ENCODE data around the gene VIPR1.

Gene VIPR1

DNA sequence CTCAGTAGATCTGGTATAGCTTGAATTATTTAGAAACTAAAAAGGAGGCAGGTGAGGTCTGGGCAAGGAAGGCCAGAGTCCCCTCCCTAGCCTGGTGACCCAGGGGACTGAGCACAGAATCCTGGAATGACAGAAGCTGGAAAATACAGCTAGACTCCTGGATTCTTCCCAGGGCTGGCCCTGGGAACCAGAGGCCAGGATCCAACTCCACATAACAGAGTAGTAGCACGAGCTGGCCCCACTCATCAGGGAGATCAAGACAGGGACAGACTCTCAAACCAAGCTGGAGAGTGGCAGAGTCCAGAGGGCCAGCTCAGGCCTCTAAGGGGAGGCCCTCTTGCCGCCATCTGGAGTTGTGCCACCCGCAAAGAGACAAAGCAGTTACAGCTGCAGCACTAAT is 10.7 kb downstream of the VIPR1 start:
- FAIRE-seq, result no peak

DNA sequence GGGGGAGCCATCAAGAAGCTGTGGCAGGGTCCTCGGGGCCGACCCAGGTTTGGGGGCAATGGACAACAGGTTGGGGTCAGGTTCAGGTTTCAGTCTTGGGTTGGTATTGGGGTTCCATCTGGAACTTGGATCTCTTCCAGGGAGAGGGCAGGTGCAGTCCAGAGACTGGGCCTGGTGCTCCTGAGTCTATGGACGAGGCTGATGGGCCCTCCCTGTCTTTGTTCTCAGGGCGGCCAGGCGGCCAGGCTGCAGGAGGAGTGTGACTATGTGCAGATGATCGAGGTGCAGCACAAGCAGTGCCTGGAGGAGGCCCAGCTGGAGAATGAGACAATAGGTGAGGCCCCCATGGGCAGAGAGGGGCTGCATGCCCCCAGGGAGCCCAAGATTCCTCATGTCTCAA is 11.1 kb downstream of the VIPR1 start:
- FAIRE-seq, result no peak

DNA sequence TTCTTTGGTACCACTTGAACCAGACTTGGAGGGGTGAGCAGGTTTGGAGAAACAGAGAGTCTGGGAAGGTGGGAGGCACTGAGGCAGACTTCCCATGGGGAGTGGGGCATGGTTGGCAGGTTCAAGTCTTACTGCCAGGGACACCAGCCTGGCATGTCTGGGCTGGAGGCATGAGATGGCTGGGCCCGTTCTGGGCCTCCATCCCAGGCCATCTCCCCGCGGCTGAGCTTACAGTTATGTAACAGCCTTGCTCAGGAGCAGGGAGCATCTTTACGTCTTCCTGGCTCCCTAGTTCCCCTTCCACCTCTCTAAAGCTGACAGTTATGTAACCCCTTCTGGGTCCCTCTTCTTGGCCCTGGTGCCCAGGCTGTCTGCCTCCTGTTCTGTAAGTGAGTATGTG is 12.4 kb downstream of the VIPR1 start:
- no peak for FAIRE-seq

DNA sequence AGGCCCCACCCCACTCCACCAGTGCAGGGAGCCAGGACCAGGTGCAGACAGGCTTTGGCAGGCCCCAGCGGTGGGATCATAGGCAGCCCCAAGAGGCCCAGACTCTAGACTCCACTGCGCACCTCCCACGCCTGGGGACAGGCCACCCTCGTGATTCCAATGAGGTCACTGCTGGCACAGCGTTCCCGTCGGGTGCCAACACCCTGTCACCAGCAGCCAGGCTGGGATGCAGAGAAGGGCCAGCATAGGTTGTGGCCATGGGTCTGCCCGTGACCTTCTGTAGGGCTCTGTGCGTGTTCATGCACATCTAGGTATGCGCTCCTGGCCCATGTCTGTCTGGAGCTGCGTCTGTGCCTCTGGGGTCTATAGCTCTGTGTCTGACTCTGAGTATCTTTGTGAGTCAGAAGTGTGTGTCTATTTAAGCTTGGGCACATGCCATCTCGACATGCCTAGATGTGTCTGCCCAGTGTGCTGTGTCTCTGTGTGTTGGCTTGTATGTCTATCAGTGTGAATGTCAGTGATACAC is 13.0 kb downstream of the VIPR1 start:
- FAIRE-seq, result no peak

DNA sequence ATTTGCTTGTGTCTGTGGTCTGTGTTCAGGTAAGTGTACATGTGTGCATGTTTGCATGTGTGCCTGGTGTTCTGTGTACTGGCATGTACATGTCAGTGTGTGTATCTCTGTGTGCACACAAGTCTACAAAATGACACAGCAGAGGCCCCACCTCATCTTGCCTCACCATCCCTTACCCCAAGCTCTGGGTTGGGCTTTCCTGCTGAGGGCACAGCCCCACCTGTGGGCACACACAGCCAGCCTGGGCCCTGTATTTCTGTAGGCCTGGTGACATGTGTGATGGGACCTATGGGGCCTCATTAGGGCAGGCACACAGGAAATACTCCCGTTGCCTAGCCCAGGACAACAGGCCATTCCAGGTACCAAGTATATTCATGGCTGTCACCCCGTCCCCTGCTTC is 13.5 kb downstream of the VIPR1 start:
- FAIRE-seq, result no peak

DNA sequence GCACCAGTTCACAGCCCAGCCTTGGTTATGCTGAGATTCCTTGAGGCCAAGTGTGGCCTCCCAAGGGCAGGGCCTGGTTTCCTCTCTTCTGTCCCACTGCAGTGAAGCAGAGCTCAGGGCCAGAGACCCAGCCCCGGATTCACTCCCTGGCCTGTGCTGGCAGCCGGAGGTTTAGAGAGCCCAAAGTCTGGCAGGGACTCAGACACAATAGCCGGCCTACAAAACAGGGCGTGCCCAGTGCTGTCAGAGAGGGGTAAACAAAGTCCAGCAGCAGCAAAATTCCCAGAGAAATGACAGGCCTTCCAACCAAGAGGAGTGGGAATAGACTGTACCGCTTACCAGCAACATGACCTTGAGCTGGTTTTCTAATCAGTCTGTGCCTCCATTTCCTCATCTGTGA is 14.0 kb downstream of the VIPR1 start:
- FAIRE-seq, result no peak

DNA sequence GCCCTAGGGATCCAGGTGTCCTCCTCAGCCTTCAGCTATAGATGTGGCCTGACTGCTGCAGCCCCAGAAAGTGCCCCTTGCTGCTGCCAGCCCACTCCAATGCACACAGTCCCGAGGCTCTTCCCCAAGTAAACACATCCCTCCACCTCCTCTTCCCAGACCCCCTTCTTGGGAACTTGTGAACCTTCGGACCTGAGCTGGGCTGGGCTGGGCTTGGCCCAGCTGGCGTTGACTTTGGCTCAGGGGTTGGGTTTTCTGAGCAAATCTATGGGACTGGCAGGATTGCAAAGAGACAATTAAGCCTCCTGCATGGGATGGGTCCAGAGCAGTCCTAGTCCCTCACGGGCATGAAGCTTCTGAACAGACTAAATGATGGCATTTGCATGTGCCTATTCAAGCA is 14.7 kb downstream of the VIPR1 start:
- no peak for FAIRE-seq

DNA sequence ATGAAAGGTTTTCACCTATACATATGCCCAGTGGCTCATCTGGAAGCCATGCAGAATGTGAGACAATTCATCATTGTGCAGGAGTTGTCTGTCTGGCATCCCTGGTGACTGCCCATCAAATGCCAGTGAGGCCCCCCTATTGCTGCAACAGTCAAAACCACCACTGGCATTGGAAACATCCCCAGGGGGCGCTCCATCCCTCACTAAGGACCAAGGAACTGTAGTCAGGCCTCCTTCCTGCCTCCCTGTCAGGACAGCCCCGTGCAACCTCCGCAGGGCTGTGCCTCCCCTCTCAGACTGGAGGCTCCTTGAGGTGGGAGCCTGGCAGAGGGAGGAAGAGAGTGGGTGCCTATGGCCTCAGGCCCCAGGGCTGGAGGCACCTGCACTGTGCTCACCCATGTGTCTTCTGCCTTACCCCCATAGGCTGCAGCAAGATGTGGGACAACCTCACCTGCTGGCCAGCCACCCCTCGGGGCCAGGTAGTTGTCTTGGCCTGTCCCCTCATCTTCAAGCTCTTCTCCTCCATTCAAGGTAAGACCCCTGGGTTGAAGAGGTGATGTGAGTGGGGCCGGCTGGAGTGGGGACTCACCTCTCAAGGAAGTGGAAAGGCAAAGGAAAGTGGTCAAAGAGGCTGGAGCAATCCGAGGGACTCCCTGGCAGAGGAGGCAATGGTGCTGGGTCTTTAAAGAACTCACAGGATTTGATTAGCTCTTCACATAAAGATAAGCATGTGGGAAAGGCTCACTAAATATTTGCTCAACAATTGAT is 16.5 kb downstream of the VIPR1 start:
- no peak for FAIRE-seq

DNA sequence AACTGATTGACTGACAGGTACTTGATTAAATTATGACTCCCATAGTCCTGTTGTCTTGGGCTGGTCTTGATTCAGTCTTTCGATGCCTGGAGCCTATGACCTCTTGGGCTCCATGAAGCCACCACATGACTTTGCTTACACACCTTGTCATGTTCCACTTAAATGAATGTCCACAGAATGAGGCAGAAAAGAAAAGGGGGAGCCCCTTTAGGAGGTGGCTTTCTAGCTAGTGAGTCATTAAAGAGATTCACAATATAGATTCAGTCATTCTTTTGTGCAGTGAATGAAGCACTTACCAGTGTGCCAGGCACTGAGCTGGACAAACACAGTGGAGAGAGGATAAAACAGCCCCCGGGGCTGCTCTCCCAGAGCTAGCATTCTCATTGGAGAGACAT is 17.1 kb downstream of the VIPR1 start:
- FAIRE-seq, result no peak

DNA sequence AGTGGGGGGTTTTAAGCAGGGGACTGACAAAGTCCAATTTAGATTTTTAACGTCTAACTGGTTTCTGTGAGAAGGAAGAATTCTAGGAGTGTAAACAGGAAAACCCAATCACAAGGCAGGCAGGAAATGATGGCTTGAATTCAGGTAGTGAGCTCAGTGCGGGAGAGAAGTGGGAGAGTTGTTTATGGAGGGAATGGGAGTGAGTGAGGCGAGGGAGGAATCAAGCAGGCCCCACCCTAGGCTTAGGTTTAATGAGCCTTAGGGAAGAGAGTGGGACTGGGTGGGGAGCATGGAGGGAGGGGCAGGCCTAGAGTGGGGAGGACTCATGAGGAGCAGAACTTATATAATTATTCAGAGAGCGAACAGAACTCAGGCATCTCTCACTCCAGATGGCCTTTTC is 17.9 kb downstream of the VIPR1 start:
- no peak for FAIRE-seq

DNA sequence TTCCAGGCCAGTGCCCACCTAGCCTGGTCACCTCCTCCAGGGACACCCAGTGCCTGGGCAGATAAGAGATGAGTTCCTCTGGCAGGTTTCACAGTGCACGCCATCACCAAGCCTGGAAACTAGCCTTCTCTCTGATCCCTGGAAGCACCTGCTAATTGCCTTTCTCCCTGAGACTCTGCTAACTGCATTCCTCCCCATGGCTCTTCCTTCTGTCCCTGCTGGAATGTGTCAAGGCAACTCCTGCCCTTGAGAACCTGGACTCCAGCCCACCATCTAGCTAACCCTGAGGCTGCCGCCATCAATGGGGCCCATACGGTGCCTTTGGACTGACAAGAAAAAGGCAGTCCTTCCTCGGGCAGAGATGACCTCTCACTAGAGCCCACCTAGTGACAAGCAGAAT is 18.5 kb downstream of the VIPR1 start:
- no peak for FAIRE-seq

DNA sequence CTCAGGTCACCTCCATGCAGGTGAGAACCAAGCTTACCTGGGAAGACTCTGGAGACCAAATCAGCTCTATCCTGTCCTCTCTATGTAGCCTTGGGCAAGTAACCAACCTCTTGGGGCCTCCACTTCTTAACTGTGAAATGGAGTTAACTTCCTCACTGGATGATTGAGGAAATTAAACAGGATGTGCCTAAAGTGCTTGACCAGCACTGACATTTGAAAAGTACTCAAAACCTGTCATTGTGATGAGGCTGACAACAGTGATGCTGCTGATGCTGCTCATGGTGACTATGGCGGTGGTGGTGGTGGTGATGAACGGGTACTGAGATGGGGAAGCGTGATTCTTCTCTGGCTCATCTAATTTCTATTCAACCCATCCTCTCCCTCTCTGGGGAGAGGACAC is 22.3 kb downstream of the VIPR1 start:
- no peak for FAIRE-seq

DNA sequence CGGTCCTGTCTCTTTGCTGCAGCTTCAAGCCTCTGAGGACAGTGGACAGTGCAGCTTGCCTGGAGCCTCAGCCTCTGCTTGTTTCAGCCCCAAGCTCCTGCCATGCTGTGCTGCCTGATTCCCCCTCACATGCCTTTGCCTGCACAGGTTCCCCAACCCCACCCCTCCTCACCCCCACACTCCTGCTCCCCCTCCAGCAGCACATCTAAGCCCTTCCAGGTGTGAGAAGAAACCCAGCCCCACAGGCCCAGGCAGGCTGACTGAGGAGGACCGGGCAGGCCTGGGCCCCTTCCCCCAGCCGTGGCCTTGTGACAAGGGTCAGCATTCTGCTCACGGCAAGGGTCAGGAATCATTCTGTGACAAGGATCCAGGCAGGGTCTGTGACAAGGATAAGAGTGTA is 22.8 kb downstream of the VIPR1 start:
- FAIRE-seq, result no peak

DNA sequence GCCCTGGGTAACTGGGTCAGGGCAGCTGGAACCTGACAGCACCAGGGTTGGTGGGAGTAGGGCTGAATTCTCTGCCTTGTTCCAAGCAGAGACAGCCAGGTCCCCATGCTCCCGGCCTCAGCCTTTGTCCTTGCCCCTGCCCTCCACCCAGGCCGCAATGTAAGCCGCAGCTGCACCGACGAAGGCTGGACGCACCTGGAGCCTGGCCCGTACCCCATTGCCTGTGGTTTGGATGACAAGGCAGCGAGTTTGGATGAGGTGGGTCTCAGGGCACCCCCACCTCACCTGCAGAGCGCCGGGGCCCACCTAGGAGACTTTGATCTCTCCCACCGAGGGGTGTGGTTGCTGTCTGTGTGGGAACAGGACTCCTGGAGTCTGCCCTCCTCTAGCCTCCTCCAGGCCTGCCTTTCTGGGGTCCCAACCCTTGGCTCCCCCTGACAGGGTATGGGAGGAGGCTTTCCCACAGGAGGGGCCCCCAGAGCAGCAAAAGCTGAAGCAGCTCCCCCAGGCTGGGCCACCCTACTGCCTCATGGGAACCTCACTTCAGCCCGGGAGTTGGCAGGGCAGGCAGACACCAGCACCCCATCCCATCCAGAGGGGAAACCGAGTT is 23.4 kb downstream of the VIPR1 start:
- FAIRE-seq, result no peak

DNA sequence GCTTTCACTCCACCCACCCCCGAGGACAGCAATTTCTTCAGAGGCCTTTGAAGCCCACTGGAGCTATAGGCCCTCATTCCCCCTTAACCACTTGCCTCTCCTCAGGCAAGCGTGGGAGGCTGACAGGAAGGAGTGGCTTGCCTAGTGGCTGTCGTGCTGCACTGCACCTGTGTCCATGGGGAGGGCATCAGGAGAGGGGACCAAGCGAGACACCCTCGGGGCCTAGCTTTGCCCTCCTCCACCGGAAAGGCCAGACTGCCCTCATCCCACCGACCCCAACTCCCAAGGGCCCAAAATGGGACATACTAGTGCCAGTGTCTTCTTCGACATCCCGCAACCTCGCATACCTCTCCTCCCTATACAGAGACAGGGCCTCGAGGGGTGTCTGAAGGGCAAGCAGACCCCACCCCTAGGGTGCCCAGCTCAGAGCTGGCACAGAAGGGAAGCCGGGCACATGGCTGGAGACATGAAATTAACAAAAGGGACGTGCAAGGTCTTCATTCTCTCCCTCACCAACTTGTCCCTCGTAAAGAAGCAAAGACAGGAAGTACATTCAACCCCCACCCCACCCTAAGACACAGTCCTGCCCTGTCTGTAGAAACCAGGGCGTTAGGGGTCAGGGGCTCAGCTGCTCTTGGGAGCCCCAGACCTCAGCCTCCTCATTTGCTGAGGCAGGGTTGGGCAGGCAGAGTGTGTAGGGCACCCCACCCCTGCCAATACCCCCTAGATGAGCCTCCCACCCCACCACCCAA is 24.3 kb downstream of the VIPR1 start:
- no peak for FAIRE-seq

DNA sequence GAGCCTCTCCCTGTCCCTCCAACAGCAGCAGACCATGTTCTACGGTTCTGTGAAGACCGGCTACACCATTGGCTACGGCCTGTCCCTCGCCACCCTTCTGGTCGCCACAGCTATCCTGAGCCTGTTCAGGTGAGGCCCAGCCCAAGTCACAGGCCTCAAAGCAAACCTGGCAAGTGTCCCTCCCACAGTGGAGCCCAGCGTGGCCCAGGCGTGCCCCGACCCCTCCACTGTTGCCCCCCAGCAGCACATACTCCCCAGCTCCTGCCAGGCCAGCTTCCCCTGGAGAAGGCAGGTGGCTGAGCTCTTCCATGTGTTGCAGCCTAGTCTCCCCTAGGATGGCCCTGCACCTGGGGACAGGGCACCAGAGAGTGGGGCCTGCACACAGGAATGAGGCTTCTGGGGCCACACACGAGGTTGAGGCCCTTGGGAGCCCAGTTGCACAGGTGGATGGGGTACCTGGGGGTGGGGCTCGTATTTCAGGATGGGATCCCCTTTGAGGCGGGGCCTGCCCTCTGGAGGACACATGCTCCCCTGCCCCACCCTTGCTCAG is 25.0 kb downstream of the VIPR1 start:
- no peak for FAIRE-seq

DNA sequence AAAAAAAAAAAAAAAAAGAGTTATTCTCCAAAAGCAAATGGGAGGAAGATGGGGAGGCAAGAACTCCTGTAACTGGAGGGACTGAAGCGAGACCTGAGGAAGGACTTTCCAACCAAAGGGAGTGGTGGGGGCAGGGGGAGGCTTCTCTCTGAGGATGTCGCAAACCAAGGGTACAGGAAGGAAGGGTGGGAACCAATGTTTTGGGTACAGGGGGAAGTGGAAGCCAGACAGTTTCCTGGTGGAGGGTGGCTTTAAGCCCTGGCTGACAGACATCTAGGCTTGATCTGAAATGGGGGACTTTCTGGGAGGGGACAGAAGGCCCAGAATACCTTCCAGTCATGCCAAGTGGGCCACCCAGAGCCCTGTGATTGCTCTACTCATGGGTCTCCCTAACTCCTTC is 27.0 kb downstream of the VIPR1 start:
- no peak for FAIRE-seq

DNA sequence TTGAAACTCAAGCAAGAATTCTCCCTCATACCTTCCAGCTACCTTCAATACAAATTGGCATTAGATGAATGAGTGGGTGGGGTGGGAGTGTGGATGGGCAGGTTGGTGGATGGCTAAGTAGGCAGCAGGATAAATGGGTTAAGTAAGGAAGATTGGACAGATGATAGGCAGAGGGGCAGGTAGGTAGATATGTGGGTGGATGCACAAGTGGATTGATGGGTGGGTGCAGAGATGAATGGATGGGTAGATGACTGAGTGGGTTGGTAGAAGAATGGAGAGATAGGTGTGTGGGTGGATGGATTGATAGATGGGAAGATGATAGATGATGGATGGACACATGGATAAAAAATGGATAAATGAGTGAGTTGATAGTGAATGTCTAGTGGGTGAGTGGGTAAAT is 27.6 kb downstream of the VIPR1 start:
- FAIRE-seq, result no peak

DNA sequence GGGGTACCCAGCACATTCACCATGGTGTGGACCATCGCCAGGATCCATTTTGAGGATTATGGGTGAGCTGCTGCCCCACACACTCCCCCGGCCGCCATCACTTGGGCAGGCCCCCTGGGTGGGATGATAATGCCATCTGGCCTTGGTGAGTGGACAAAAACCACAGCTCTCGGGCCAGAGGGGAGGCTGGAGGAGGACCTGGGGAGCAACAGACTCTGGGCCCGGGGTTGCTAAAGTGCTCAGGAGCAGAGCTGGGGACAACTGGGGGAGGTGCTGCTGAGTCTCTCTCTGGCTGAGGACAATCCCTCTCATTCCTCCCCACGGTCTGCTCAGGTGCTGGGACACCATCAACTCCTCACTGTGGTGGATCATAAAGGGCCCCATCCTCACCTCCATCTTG is 29.0 kb downstream of the VIPR1 start:
- FAIRE-seq, result no peak

DNA sequence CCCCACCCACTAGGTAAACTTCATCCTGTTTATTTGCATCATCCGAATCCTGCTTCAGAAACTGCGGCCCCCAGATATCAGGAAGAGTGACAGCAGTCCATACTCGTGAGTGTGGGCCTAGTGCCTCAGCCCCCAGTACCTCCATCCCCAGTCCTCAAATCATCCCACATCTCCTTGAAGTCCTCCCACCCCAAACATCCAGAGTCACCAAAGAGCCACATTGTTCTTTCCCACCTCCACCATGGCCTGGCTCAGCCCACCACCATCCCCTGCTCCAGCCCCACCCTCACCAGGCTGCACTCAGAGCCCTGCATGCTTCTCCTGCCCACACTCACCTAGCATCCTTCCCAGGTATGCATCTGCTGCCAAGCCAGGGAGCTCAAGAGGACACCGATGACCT is 29.8 kb downstream of the VIPR1 start:
- FAIRE-seq, result no peak

DNA sequence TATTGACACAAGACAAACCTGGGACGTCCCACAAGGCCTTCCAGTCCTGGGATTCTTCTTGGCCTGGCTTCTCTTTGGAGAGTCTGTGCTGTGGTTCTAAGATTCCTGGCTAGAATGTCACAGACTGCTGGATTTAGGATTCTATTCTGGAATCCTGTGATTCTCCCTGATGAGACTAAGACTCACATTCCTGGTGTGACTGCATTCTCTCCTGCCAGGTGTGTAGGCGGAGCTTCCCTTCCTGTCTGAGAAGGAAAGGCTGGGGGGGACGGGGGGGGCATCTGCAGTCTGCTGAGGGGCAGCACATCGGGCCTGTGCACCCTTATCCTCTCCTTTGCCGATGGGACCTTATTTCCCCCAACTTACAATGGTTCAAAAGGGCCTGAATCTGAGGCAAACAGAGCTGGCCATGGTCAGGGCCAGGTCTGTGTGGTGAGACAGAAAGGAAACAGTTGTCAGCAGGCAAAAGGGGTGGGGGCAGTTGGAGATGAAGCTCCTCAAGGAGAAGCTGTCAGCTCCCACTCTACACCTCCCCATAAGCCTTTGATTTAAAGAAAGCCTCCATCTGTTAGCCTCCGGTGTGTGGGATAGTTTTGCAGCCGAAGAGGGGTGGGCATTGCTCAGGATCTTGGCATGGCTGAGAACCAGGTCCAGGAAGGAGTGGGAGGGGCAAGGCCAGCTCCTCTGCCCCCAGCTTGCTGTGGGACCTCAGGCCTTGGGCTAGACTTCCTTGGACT is 30.9 kb downstream of the VIPR1 start:
- no peak for FAIRE-seq

DNA sequence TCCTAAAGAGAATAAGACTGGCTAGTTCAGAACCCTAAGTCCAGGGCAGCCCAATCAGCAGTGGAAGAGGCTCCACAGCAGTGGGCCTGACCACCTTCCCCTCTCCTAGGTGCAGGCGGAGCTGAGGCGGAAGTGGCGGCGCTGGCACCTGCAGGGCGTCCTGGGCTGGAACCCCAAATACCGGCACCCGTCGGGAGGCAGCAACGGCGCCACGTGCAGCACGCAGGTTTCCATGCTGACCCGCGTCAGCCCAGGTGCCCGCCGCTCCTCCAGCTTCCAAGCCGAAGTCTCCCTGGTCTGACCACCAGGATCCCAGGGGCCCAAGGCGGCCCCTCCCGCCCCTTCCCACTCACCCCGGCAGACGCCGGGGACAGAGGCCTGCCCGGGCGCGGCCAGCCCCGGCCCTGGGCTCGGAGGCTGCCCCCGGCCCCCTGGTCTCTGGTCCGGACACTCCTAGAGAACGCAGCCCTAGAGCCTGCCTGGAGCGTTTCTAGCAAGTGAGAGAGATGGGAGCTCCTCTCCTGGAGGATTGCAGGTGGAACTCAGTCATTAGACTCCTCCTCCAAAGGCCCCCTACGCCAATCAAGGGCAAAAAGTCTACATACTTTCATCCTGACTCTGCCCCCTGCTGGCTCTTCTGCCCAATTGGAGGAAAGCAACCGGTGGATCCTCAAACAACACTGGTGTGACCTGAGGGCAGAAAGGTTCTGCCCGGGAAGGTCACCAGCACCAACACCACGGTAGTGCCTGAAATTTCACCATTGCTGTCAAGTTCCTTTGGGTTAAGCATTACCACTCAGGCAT is 33.7 kb downstream of the VIPR1 start:
- no peak for FAIRE-seq
